ENCODE results near the gene TULP4. TPM values are rescaled to one million over a fixed set of nuclear protein-coding genes. Genes with fewer than 3 reads are reported as not detected.

Gene TULP4
- total RNA-seq, 4 donors from 2014 or later: 209 to 459 (median 292) TPM

DNA sequence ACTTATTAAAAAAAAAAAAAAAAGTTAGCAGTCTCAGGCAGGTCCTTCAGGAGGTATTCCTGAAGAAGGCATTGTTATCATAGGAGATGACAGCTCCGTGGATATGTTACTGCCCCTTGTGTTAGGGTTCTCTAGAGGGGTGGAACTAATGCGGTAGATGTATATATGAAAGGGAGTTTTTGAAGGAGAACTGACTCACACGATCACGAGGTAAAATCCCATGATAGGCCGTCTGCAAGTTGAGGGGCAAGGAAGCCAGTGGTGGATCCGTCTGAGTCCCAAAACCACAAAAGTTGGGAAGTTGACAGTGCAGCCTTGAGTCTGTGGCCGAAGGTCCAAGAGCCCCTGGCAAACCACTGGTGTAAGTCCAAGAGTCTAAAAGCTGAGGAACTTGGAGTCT lies 103.4 kb downstream of the TULP4 start:
- no peak overlapping the region for H3K4me3 ChIP-seq (replicated peaks in 1 of 3)
- WGBS, 2 donors: 86 to 91% methylated on average over 7 of the region's 7 CpGs

DNA sequence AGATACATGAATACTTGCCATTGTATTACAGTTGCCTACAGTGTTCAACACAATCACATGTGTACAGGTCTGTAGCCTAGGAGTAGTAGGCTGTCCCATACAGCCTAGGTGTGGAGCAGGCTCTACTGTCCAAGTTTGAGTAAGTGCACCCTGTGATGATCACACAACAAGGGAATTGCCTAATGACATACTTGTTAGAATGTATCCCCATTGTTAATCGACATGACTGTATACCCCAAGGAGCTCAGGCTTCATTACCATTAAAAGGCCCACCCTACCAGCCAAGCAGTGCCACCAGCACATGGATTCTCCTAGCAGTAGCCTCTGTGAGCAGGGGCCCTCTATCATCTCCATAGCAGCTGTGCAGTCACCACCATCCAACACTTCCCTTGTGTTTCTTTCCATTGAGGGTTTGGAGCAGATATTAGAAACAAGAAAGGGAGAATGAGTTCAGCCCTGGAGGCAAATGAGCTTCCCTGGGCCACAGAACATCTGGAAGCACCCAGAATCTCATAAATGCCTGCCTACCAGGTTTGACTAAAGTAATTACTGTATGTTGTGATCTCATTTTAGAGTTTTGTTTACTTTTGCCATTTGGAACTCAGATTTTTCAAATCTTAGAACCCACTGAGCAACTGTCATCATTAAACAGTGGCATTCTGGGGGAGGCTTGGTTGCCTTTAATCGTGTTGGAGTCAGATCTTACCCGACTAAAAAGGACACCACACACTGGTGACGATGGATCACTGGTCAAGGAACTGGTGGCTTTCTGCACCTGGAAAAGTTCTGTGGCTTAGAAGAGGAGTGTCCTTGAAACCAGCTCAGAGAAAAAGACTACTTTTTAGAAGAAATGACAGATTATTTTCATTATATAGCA lies 104.9 kb downstream of the TULP4 start:
- intact Hi-C loops (cut with DNase I): no loop called here
- no peak for DNase-seq
- H3K9me3 ChIP-seq: no peaks in the 10 kb centered on the region
- no peaks in the 10 kb centered on the region for H3K4me1 ChIP-seq
- no peak overlapping the region for H3K4me3 ChIP-seq (replicated peaks in 1 of 3)
- WGBS, 2 donors: 89 to 92% methylated on average over 4 of the region's 4 CpGs
- no peaks in the 10 kb centered on the region for H3K27me3 ChIP-seq
- no peak overlapping the region for H3K27ac ChIP-seq
- H3K36me3 ChIP-seq: no peaks in the 10 kb centered on the region
- TF ChIP-seq, protein P1, sequence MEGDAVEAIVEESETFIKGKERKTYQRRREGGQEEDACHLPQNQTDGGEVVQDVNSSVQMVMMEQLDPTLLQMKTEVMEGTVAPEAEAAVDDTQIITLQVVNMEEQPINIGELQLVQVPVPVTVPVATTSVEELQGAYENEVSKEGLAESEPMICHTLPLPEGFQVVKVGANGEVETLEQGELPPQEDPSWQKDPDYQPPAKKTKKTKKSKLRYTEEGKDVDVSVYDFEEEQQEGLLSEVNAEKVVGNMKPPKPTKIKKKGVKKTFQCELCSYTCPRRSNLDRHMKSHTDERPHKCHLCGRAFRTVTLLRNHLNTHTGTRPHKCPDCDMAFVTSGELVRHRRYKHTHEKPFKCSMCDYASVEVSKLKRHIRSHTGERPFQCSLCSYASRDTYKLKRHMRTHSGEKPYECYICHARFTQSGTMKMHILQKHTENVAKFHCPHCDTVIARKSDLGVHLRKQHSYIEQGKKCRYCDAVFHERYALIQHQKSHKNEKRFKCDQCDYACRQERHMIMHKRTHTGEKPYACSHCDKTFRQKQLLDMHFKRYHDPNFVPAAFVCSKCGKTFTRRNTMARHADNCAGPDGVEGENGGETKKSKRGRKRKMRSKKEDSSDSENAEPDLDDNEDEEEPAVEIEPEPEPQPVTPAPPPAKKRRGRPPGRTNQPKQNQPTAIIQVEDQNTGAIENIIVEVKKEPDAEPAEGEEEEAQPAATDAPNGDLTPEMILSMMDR (IDR thresholded peaks at IDR 0.05): no peak

More for the DNA sequence above, 103.4 kb downstream of the TULP4 start:
- Histone ChIP-seq H3K36me3 (no peaks in the 10 kb centered on the region), H3K27me3 (no peaks in the 10 kb centered on the region), H3K27ac (no peak overlapping the region), H3K9me3 (no peaks in the 10 kb centered on the region), H3K4me1 (no peaks in the 10 kb centered on the region)
- no peak for DNase-seq
- TF ChIP-seq, protein P1 (IDR thresholded peaks at IDR 0.05): no peak
- TF ChIP-seq POLR2A (IDR thresholded peaks at IDR 0.05): no peak
- intact Hi-C loops (cut with DNase I): no loop called here

DNA sequence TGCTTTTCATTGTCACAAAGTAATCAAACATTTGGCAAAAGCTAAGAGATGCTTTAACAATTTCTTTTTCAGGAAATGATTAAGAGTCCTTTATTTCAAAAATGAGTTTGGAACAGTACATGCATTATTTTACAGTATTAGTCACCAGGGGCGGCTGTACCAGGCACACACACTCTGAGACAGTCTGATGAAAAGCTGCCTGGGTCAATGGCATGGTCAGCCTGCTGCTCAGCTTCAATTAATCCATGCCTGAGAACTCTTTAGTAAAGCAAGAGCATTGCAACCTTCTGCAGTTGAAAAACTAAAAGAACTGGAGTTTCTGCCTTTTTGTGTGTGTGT lies 105.5 kb downstream of the TULP4 start:
- Histone ChIP-seq H3K27ac (no peak overlapping the region), H3K9me3 (no peaks in the 10 kb centered on the region), H3K36me3 (no peaks in the 10 kb centered on the region), H3K27me3 (no peaks in the 10 kb centered on the region), H3K4me3 (replicated peaks in 1 of 3) (no peak overlapping the region), H3K4me1 (no peaks in the 10 kb centered on the region)
- DNase-seq: no peak
- WGBS, 2 donors: 83 to 91% methylated on average over 1 of the region's 1 CpG
- intact Hi-C loops (cut with DNase I): no loop called here
- TF ChIP-seq, protein P1 (IDR thresholded peaks at IDR 0.05): no peak
- TF ChIP-seq POLR2A (IDR thresholded peaks at IDR 0.05): no peak

DNA sequence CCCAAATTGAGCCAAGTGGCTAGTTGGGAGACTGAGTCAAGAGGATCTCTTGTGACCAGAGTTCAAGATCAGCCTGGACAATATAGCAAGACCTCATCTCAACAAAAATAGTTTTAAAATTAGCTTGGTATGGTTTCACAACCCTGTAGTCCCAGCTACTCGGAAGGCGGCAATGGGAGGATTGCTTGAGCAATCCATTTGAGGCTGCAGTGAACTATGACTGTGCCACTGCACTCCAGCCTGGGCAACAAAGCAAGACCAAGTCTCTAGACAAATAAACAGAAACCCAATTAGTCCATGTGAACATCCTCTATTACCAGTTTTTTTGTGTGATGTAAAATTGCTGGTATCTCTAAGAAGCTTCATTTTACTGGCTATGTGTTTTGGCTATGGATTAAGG lies 106.2 kb downstream of the TULP4 start:
- WGBS, 2 donors: 86 to 95% methylated on average over 2 of the region's 2 CpGs
- Histone ChIP-seq H3K4me1 (no peaks in the 10 kb centered on the region), H3K27ac (no peak overlapping the region), H3K4me3 (replicated peaks in 1 of 3) (no peak overlapping the region), H3K36me3 (no peaks in the 10 kb centered on the region), H3K27me3 (no peaks in the 10 kb centered on the region), H3K9me3 (no peaks in the 10 kb centered on the region)
- intact Hi-C loops (cut with DNase I): no loop called here
- TF ChIP-seq, protein P1 (IDR thresholded peaks at IDR 0.05): no peak
- no peak for TF ChIP-seq POLR2A (IDR thresholded peaks at IDR 0.05)
- no peak for DNase-seq

DNA sequence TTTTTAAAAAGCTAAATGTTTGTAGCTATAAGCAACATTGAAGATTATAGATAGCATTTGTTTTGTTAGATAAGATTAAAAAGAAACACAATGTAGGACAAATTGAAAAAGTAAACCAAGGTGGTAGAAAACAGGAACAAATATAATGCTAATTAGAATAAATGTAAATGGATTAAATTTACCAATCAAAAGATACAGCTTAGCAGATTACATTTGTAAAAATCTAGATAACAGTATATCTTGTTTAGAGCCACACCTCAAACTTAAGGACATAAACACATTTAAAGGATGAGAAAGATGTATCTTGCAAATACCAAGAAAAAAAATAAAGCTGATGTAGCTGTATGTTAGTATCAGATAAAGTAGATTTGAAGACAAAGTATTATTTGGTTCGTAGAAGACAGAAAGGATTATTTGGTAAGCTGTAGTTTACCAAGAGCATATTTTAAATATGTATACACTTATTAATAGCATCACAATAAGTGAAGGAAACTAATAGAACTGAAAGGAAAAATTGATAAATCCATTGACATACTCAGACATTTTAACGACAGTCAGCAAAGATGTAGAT lies 107.2 kb downstream of the TULP4 start:
- no peak overlapping the region for H3K4me3 ChIP-seq (replicated peaks in 1 of 3)
- intact Hi-C loops (cut with DNase I): no loop called here
- no peaks in the 10 kb centered on the region for H3K4me1 ChIP-seq
- no peak overlapping the region for H3K27ac ChIP-seq
- no peak for TF ChIP-seq POLR2A (IDR thresholded peaks at IDR 0.05)
- TF ChIP-seq, protein P1 (IDR thresholded peaks at IDR 0.05): no peak
- WGBS, 2 donors: 97 to 98% methylated on average over 2 of the region's 2 CpGs
- no peak for DNase-seq
- no peaks in the 10 kb centered on the region for H3K9me3 ChIP-seq
- H3K27me3 ChIP-seq: no peaks in the 10 kb centered on the region
- H3K36me3 ChIP-seq: no peaks in the 10 kb centered on the region

All from thyroid gland (tissue), 4 donors.